ENCODE results near the gene C15orf61.

The C15orf61 gene

DNA sequence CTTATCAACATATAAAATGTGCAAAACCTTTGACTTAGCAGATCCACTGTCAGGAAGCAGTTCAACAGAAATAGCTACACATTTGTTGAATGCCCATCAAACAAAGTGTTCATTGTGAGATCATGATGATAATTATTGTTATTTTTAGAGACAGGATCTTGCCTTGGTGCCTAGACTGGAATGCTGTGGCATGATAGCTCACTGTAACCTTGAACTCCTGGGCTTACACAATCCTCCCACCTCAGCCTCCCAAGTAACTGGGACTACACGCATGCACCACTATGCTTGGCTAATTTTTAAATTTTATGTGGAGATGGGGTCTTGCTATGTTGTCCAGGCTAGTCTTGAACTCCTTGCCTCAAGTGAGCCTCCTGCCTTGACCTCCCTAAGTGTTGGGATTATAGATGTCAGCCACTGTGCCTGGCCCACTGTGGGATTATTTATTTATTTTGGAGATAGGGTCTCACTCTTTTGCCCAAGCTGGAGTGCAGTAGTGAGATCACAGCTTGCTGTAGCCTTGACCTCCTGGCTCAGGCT lies 30.3 kb downstream of the C15orf61 start:
- no peak for DNase-seq

DNA sequence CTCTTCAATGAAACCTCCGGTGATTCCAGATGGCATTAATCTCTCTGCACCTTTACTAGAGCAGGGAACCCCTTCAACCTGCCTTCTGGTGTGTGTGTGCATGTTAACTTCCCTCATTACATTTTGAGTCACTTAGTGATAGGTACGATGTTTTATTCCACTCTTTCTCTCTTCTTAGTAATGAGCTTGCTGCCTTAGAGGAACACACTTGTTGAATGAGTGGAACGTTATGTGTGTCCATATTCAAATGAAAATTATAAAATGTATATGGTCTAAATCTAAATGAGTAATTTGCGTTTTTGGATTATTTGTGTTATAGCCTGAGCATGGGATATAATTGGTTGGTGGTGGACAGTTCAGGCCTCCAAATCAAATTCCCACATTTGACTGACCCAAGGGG lies 33.6 kb downstream of the C15orf61 start:
- DNase-seq: no peak

DNA sequence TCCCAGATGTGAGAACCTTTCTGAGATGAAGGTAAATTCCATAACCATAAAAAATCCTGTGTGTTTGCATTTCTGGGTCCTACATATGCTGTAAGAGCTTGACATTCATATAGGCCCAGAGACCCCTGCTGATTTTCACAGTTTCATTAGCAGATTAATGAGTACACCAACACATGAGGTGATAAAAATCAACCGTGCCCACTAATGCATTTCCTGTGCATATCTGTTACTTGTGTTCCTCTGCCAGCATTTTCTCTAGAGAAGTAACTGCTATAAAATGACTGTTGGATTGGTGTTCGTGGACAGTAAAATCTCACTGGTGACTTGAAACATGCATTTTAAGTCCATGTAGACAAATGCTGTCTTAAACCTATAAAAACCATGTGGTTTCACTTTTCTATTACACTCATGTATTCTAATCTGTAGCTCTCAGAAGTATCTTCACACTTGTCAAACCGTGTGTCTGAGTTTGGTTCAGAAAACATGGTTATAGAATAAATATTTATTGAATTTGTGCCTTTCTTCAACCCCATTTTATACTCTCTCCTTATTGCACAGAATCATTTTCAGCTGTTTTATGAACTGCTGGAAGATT lies 36.1 kb downstream of the C15orf61 start:
- no peak for DNase-seq

DNA sequence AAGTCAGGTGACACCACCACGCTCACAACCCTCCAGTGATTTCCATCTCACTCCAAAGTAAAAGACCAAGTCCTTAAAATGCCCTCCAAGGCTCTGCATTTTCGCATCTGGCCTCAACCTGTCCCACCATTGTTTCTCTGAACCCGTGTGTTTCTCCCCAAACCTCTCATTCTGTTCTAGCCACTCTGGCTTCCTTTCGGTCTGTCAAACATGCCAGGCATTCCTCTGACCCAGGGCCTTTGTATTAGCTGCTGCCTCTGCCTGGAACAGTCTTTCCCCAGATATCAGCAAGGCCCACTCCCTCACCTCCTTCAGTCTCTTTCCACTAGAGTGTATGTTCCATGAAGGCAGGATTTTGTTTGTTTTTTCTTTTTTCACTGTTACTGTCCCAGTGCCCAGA lies 37.6 kb downstream of the C15orf61 start:
- DNase-seq: no peak

DNA sequence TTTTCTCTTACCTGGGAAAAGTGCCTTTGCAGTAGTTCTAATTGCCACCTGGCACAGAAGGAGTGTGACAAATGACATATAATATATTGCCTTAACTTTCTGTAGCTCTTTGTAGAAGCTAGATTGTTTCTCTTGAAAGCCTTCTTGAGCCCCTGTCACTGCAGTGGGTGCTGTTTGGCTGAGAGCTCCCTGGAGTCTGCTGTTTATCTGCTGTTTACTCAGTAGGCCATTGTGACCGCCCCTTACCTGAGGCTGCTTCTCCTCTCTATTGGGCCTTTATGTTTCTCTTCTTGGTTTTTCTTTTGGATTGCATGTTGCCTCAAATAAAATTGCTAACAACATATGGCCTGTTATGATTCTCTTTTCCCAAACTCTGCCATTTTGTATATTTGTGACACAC lies 38.2 kb downstream of the C15orf61 start:
- DNase-seq: no peak

GRCh38 chr15:67559576-67559975 lies 38.6 kb downstream of the C15orf61 start:
- DNase-seq: no peak

- no peak for DNase-seq
Observed at GRCh38 chr15:67560320-67560719, 39.4 kb downstream of the C15orf61 start.

DNA sequence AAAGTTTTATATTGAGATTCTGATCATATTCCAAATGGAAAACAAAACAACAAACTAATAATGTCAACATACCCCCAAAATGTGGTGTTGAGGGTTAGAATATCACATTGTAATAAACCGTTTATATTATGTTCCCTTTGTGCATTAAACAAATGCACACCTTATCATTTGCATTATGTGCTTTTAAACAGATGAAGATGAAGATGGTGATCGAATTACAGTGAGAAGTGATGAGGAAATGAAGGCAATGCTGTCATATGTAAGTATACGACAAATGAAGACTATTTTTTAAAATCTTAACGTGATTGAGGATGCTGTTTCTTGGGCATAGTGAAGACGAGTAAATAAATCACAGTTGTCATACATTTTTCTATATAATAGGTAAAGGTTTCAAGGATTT lies 42.2 kb downstream of the C15orf61 start:
- no peak for DNase-seq

- DNase-seq: no peak
Observed at GRCh38 chr15:67564021-67564967, 43.4 kb downstream of the C15orf61 start.

DNA sequence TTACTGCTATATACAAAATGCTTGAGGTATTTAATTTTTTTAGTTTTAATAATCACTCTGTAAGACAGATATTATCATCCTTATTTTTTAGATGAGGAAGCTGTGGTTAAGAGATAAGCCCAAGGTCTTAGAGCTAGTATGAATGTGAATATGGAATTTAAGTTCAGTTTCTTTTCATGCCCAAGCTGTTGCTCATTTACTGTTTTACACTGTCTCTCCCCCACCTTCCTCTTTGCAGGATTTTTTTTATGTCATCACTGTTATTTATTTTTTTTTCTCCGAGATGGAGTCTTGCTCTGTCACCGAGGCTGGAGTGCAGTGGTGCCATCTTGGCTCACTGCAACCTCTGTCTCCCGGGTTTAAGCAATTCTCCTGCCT lies 44.0 kb downstream of the C15orf61 start:
- DNase-seq: no peak

DNA sequence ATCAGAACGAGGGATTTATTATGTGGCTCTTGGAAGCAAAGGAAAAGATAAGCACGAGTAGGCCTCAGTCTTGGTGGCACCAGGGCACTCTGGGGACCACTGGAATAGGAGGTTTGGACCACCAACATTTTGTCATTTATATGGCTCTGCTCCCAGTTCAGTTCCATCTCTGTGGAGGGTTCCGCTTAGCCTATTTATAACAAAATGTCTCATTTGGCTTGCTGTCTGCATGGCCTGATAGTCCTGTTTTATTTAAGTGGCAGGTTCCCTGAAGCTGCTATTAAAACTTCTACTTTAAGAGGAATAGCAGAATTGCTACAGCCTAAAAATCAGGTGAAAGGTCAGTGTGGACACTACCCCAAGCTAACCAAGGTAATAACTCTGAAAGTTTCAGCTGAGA lies 48.7 kb downstream of the C15orf61 start:
- DNase-seq: no peak

- no peak for DNase-seq
Observed at GRCh38 chr15:67570875-67571647, 50.1 kb downstream of the C15orf61 start.

- DNase-seq: no peak
Observed at GRCh38 chr15:67571648-67572415, 50.9 kb downstream of the C15orf61 start.

GRCh38 chr15:67573194-67573593 lies 52.3 kb downstream of the C15orf61 start:
- DNase-seq: no peak

DNA sequence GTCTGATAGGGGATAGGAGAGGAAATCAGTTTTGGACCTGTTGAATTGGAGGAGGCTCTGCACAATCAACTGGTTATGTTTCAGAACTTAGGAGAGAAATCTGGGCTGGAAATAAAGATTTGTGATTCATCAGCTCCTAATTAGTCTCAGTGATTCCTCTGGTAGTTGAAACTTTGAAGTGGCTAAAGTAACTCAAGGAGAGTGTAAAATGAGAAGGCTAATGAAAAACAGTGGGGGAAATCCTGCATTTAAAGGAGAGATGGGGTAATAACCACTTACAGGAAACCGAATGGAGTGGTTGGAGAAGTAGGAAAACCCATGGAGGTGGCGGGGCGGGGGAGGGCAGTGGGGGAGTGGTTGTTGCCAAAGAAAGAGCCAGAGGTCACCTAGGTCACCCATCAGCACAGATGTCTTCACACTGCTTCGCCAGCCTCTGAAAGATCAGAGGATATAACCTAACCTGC lies 54.1 kb downstream of the C15orf61 start:
- no peak for DNase-seq

- no peak for DNase-seq
Observed at GRCh38 chr15:67578020-67578600, 57.2 kb downstream of the C15orf61 start.

DNA sequence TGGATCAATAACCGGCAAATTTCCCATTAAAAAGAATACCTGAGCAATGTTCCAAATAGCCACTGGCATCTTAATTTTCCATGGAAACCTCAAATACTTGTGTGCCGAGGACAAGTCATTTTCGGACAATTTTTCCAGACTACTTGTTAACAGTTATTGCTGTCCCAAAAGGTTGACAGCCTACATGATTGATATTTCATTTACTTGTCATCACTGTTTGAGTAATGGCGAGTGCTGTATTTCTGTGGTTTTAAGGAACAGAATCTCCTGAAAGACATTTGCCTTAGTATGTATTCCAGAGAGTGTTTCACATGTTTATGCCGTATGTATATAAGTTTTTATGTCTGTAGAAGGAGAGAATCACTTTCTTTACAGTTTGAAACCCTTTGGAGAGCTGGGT lies 58.2 kb downstream of the C15orf61 start:
- no peak for DNase-seq
